HS-5 (cell line): ENCODE data around the gene HSD3B7.

Experiments
- DNase-seq: peaks from one replicate; pipeline ENCODE4 v3.0.0-alpha.2; 2012; ENCODE audit warnings: low read depth

The HSD3B7 gene

GRCh38 chr16:31029272-31029671 lies 44.3 kb downstream of the HSD3B7 start:
- no peak for DNase-seq

GRCh38 chr16:31031276-31031675 lies 46.3 kb downstream of the HSD3B7 start:
- DNase-seq, result no peak

- peak; percentile 89 for DNase-seq
Measured at GRCh38 chr16:31032736-31033708, 48.0 kb downstream of the HSD3B7 start, which contains the start of gene STX4. TSS of gene STX4 (plus strand) at chr16:31033558. CDS start at chr16:31033806, 248 bp downstream.

GRCh38 chr16:31033709-31034492 lies 48.9 kb downstream of the HSD3B7 start:
- peak; percentile 35 for DNase-seq

GRCh38 chr16:31036691-31037090 lies 51.7 kb downstream of the HSD3B7 start:
- DNase-seq, result no peak
